Rectal smooth muscle tissue (tissue), 1 donor: ENCODE results near the gene CDK5R2.

Experiments
- H3K27ac ChIP-seq: one replicate; pipeline ENCODE4 v1.7.0; 2013; ENCODE audit warnings: low read depth, low read length, inconsistent platforms
- H3K27me3 ChIP-seq: one replicate; pipeline ENCODE4 v1.7.0; 2013; ENCODE audit warnings: low read length; ENCODE audit not compliant: control insufficient read depth, insufficient read depth
- H3K36me3 ChIP-seq: one replicate; pipeline ENCODE4 v1.7.0; 2013; ENCODE audit warnings: low read length; ENCODE audit not compliant: control insufficient read depth, insufficient read depth
- H3K4me1 ChIP-seq: one replicate; pipeline ENCODE4 v1.7.0; 2013; ENCODE audit warnings: low read length; ENCODE audit not compliant: control insufficient read depth, insufficient read depth
- H3K4me3 ChIP-seq: one replicate; pipeline ENCODE4 v1.7.0; 2013; ENCODE audit warnings: low read length
- H3K9ac ChIP-seq: one replicate; pipeline ENCODE4 v1.7.0; 2013; ENCODE audit warnings: low read length

Gene CDK5R2

DNA sequence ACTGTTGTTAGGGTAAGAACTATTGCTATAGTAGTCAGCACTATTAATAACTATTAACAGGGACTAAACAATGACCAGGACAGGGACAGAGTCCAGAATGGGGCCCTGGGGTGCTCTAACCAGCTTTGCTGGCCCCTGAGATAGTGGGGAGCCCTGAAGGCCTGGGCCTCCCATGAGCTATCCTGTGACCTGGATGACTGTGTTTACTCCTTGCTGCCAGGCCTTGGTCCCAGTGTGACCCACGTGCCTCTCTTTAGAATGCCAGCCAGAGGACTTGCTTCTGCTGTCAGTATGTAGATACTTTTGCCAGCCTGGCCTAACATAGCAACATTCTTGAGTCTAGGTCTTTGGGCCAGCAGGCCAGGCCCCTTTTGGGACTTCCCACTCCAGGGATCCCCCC, 11.4 kb downstream of the CDK5R2 start:
- no peak overlapping the region for H3K9ac ChIP-seq
- no peaks in the 10 kb centered on the region for H3K4me1 ChIP-seq
- H3K4me3 ChIP-seq = no peak overlapping the region
- no peak overlapping the region for H3K27ac ChIP-seq
- H3K36me3 ChIP-seq = no peaks in the 10 kb centered on the region
- H3K27me3 ChIP-seq = no peaks in the 10 kb centered on the region

DNA sequence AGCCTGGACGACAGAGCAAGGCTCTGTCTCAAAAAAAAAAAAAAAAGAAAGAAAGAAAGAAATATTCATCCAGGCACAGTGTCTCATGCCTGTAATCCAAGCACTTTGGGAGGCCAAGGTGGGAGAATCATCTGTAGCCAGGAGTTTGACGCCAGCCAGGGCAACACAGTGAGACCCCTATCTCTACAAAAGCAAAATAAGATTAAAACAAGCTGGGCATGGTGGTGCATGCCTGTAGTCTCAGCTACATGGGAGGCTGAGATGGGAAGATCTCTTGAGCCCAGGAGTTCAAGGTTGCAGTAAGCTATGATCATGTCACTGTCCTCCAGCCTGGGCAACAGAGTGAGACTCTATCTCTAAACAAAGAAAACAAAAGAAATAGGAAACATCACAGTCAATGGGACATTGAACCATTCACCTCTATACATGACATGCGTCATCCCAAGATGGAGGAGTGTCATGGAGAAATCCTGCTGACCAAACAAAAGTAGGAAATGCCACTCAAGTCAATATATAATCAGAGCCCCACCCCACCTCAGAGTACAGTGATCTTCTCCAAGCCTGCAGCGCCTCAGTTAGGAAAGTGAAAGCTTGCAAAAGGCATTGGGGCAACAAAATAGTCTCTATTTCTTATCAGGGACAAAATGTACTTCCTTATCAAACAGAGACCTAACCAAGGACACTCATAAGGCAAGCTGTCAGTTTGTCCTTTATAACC, 15.8 kb downstream of the CDK5R2 start:
- H3K4me3 ChIP-seq = no peak overlapping the region
- no peaks in the 10 kb centered on the region for H3K36me3 ChIP-seq
- H3K27me3 ChIP-seq = peaks cover 6% of the 10 kb centered on the region
- no peak overlapping the region for H3K9ac ChIP-seq
- H3K4me1 ChIP-seq = no peaks in the 10 kb centered on the region
- no peak overlapping the region for H3K27ac ChIP-seq

DNA sequence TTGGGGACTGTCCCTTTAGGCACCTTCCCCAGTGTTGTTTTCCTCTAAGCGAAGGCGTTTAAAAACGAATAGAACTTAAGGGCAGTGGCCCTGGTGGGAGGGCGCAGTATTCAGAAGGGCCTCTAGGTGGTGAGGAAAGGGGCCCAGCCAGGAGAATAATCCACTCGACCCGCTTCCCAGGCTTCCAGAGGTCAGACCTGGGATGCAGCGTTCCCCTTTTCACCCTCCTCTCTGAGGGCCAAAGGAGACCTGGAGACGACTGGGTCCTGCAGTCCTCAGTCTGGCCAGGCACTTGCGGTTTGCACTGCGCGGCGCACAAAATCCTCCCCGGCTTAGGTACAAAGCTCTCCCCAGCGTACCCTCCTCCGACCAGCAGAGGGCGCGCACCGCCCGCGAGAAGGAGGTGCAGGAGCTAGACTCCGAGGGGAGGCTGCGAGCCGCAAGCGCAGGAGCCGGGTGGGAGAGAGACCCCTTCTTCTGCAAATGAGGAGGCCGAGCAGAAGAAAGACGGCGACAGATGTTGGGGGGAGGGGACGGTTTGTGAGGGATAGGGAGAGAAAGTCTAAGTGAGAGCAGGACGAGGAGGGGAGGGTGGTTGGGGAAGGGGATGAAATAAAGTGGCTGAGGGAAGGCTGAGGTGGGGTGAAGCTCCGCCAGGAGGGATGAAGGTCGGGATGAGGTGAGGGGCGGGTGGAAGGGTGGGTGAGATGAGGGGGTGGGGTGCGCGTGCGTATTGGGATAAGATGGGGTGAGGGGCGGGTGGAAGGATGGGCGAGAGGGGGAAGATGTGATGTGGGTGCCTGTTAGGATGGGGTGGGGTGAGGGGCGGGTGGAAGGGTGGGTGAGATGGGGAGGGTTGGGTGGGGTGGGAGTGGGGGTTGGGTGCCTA, 20.6 kb downstream of the CDK5R2 start:
- Histone ChIP-seq H3K36me3 (no peaks in the 10 kb centered on the region), H3K4me1 (no peaks in the 10 kb centered on the region), H3K27me3 (peaks cover 39% of the 10 kb centered on the region), H3K4me3 (peak overlapping the region; percentile 51), H3K27ac (no peak overlapping the region), H3K9ac (no peak overlapping the region)

DNA sequence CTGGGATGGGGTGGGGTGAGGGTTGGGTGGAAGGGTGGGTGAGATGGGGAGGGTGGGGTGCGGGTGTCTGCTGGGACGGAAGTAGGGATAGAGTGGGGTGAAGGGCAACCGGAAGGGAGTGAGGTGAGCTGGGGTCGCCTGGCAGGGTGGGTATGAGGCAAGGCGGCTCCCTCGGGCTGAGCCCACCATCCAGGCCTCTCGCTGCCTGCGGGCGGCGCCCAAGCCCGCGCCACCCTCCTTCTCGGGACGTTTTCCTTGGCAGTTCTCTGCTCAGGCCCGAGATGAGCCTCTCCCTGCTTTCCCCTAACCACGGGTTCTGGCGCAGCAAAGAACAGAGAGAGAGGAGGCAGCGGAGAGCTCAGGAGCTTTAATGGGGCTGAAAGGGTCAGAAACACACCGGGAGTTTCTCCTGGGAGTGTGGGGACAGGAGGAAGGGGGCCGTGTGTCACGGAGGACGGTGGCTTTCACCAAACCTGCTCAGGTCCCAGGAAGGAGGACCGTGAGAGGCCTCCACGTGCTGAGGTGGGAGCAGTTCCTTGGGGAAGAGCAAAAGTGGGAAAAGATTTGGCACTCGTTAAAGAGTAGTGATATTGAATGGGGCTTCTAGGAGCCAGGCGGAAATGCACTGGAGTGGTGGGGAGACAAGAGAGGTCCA, 21.4 kb downstream of the CDK5R2 start:
- H3K36me3 ChIP-seq = no peaks in the 10 kb centered on the region
- H3K27ac ChIP-seq = no peak overlapping the region
- no peak overlapping the region for H3K9ac ChIP-seq
- H3K4me3 ChIP-seq = peak overlapping the region; percentile 31
- H3K4me1 ChIP-seq = no peaks in the 10 kb centered on the region
- peaks cover 45% of the 10 kb centered on the region for H3K27me3 ChIP-seq

DNA sequence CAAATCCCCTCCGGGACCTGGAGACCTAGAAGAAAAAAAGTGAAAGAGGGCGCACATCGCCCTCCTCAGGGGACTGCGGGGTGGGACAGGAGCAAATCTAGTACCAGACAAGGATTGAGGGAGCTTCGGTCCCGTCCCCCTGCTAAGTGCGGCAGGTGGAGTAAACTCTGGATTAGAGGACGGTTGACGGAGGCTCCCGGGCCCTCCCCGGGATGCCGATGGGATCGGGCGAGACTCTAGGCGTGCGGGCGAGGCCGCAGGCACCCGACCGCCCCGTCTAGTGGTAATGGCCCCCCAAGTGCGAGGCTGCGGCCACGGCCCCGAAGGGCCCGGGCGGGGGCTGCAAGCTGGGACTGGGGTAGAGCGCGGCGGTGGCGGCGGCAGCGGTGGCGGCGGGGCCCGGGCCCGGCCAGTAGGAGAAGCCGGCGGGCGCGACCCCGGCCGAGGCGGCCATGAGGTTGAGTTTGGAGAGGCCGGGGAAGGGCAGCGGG, 22.0 kb downstream of the CDK5R2 start:
- Histone ChIP-seq H3K27me3 (peaks cover 51% of the 10 kb centered on the region), H3K4me3 (peak overlapping the region; percentile 31), H3K36me3 (no peaks in the 10 kb centered on the region), H3K27ac (no peak overlapping the region), H3K4me1 (no peaks in the 10 kb centered on the region), H3K9ac (no peak overlapping the region)

DNA sequence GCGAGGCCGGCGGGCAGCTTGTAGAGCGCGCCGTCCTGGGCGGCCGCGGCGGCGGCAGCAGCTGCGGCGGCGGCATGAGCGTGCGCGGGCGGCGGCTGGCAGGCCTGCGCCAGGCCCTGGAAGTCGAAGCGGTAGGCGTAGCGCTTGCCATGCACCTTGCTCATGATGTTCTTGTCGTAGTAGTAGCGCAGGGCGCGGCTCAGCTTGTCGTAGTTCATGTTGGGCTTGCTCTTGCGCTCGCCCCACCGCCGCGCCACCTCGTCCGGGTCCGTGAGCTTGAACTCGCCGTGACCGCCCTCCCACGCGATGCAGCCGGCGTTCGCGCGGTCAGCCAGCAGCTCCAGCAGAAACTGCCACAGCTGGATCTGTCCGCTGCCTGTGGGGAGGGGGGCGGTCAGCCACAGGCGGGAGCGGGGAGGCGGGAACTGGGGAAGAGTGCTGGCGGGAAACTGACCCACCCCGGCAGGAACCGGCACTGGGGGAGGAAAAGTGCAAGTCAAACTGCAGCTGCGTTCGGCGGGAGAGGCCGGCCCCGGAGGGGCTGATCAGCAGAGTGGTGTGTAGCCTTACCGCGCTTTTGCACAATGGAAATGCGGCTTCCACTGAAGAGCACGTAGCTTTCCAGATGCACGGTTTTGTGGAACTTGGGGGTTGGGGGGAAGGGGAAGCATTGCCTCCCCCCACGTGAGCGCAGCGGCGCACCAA, 22.6 kb downstream of the CDK5R2 start:
- H3K4me1 ChIP-seq = no peaks in the 10 kb centered on the region
- no peaks in the 10 kb centered on the region for H3K36me3 ChIP-seq
- H3K27ac ChIP-seq = no peak overlapping the region
- H3K4me3 ChIP-seq = peak overlapping the region; percentile 43
- no peak overlapping the region for H3K9ac ChIP-seq
- peaks cover 56% of the 10 kb centered on the region for H3K27me3 ChIP-seq

DNA sequence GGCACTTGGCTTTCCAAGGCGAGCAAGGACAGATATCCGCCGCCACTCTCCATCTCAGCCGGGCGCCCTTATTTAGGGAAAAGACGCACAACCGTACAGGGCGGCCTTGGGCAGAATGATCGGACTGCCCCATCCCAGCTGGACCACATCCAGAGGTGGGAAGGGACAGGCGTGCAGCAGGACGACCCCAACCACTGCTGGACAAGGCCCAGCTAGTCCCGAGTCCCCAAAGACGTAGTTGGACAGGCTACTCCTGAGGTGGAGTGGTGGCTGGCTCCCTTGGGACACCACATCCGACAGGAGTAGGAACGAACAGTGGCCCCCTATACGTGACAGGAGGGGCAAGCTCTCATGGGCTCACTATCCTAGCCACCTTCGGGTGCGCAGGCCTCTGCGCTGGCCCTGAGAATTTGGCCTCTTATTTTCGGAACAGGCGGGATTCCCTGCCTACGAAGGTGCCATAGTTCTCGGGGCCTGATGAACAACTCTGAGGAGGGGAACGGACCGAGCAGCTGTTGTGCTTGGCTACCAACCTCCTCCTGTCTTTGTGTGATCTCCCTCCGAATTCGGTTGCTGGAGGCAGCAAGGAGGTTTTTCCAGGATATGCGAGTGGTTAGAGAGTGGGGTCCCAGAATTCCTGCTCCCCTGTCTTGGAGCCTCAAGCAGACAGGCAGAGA, 23.3 kb downstream of the CDK5R2 start:
- no peak overlapping the region for H3K4me3 ChIP-seq
- H3K27me3 ChIP-seq = peaks cover 63% of the 10 kb centered on the region
- H3K4me1 ChIP-seq = no peaks in the 10 kb centered on the region
- H3K9ac ChIP-seq = no peak overlapping the region
- H3K36me3 ChIP-seq = no peaks in the 10 kb centered on the region
- H3K27ac ChIP-seq = no peak overlapping the region

DNA sequence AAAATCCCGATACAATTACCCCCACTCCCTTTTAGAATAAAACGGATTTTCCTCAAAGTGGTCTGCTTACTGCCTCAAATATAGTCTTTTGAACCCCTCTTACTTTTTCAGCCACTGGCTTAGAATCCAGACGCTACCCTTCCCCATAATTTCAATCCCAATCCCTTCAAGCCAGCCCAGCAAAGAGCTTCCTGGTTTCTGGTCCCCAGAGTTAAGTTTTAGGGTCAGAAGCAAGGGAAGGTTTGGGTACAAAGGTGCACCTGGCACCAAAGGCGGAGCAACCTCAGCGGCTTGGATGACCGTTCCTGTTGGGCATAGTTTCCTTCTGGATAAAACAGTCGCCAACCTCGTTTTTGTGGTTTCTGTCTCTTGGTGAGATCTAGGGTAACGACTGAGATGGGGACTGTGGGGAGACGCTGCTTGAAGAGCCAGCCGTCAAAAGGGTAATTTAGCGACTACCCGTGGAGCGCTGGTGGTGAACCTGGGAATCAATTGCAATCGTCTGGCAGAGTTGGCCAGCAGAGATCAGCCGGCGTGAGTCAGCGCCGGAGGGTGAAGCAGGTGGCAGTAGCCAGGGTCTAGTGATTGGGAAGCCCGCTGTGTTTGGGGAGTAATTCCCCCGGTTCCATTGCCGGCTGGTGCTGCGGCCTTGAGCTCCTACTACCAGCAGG, 23.9 kb downstream of the CDK5R2 start:
- H3K9ac ChIP-seq = no peak overlapping the region
- no peak overlapping the region for H3K27ac ChIP-seq
- no peaks in the 10 kb centered on the region for H3K4me1 ChIP-seq
- no peaks in the 10 kb centered on the region for H3K36me3 ChIP-seq
- H3K27me3 ChIP-seq = peaks cover 67% of the 10 kb centered on the region
- no peak overlapping the region for H3K4me3 ChIP-seq

DNA sequence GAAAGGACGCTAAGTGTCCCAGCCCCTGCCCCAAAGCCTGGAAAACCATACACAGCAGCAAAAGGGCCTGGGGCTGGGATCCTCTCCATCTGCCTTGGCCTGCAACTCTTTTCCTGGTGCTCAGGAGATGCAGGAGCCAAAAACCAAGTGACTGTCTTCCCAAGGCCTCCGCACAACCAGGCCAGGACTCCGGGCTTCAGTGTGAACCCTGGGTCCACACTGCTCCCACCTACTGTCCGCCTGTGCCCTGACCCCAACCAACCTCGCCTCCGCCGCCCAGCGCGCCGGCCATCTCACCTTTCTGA, 24.4 kb downstream of the CDK5R2 start:
- Histone ChIP-seq H3K4me3 (no peak overlapping the region), H3K4me1 (no peaks in the 10 kb centered on the region), H3K9ac (no peak overlapping the region), H3K36me3 (no peaks in the 10 kb centered on the region), H3K27ac (no peak overlapping the region), H3K27me3 (peaks cover 72% of the 10 kb centered on the region)

DNA sequence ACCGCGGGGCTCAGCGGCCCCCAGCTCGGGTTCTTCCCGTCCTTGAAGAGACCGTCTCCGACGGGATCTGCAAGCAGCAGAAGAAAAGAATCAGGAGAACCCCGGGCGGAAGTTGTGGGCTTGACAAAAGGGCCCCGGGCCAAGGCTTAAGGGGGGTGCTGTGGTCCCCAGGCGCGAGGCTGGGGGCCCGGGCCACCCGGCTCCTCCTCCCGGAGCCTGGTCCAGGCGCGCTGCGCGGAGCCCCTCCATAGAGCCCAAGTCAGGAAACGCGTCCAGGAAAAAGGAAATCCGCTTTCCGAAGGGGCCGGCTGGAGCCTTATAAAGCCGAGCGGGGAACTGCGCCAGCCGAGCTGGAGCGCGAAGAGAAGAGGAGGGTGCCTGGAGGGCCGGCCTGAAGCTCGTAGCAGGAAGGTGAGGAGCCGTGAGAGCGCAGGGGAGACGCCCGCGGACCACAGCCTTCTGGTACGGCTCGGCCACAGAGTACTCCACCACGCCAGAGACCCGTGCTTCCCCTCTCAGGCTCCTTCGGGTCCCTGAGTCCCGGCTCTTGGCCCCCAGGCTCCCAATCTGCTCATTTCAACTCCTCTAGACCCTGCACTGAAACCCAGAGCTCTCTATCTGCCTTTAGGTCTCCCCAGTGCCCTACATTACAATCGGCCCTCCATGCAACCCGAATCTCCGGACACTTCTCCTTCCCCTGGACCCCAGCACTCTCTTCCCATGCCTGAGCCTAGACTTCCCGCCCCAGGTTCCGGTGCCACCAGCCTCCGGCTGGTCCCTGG, 25.0 kb downstream of the CDK5R2 start:
- Histone ChIP-seq H3K27me3 (peaks cover 77% of the 10 kb centered on the region), H3K4me3 (no peak overlapping the region), H3K27ac (no peak overlapping the region), H3K4me1 (no peaks in the 10 kb centered on the region), H3K36me3 (no peaks in the 10 kb centered on the region), H3K9ac (no peak overlapping the region)

DNA sequence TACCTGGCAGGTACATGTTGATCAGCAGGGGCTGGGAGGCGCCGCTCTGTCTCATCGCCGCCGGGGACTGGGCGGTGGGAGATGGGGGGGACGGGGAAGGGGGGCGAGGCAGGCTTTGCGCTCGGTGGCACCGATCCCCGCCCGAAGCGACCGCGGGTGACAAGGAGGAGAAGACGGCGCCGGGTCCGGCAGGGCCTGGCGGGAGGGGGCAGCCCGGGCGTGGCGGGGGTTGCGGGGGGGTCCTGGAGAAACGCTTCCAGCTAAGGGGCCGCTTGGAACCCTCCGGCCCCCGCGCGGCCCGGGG, 25.5 kb downstream of the CDK5R2 start, which contains the start of gene FEV:
FEV (minus strand) TSS at position 164 of the 304 bp plus-strand sequence; CDS start at position 55, 109 bp downstream.
- no peak within 1 kb of the TSS for H3K4me3 ChIP-seq
- no peaks in the 10 kb centered on the region for H3K36me3 ChIP-seq
- no peaks in the 10 kb centered on the region for H3K4me1 ChIP-seq
- peaks cover 75% of the 10 kb centered on the region for H3K27me3 ChIP-seq
- H3K9ac ChIP-seq = no peak within 1 kb of the TSS
- no peak within 1 kb of the TSS for H3K27ac ChIP-seq
